Measurements from ENCODE around the gene ATXN7.

- TF ChIP-seq EZH2 (IDR thresholded peaks at IDR 0.05; ENCODE audit: borderline replicate concordance) (no peak), CTCF (IDR thresholded peaks at IDR 0.05; ENCODE audit: poor library complexity) (no peak)
These were observed 185.5 kb downstream of the ATXN7 start for GRCh38 chr3:64049136-64049535.

Data from hepatocyte (in vitro differentiated cells).